Measurements from ENCODE around the gene SYNJ2.
A peak's percentile ranks its signal among the peaks of the same experiment; 100 is the strongest.
"Not testable (repeated sequence)": the region's sequence is repeated elsewhere in the genome, so short reads cannot be mapped to it uniquely, and the experiment has no call there.

The SYNJ2 gene, protein sequence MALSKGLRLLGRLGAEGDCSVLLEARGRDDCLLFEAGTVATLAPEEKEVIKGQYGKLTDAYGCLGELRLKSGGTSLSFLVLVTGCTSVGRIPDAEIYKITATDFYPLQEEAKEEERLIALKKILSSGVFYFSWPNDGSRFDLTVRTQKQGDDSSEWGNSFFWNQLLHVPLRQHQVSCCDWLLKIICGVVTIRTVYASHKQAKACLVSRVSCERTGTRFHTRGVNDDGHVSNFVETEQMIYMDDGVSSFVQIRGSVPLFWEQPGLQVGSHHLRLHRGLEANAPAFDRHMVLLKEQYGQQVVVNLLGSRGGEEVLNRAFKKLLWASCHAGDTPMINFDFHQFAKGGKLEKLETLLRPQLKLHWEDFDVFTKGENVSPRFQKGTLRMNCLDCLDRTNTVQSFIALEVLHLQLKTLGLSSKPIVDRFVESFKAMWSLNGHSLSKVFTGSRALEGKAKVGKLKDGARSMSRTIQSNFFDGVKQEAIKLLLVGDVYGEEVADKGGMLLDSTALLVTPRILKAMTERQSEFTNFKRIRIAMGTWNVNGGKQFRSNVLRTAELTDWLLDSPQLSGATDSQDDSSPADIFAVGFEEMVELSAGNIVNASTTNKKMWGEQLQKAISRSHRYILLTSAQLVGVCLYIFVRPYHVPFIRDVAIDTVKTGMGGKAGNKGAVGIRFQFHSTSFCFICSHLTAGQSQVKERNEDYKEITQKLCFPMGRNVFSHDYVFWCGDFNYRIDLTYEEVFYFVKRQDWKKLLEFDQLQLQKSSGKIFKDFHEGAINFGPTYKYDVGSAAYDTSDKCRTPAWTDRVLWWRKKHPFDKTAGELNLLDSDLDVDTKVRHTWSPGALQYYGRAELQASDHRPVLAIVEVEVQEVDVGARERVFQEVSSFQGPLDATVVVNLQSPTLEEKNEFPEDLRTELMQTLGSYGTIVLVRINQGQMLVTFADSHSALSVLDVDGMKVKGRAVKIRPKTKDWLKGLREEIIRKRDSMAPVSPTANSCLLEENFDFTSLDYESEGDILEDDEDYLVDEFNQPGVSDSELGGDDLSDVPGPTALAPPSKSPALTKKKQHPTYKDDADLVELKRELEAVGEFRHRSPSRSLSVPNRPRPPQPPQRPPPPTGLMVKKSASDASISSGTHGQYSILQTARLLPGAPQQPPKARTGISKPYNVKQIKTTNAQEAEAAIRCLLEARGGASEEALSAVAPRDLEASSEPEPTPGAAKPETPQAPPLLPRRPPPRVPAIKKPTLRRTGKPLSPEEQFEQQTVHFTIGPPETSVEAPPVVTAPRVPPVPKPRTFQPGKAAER (N-terminal part only)

DNA sequence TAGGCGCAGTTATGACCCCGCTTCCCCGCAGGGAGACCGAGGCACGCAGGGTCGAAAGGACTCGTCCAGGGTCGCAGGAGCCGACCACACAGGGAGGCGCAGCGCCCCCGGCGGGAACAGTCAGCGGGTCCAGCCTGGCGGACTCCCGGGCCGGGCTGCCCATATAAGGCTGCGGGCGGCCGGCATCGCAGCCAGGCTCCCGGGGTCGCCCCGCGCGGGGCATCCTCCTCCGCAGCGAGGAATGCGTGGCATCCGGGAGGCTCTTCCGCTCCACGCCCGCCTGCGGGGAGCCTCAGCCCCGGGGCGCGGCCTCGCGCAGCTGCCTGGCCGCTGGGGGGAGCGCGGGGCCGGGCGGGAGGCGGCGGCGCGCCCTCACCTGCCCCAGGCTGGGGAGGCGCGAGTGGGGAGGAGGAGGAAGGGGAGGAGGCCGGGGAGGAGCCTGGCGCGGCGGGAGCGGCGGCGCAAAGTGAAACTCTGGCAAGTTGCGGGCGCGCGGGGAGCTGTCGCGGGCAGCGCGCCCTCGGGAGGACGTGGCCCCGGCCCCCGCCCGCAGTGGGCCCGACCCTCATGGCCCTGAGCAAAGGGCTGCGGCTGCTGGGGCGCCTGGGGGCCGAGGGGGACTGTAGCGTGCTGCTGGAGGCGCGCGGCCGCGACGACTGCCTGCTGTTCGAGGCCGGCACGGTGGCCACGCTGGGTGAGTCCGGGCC is at the start of gene SYNJ2:
Gene SYNJ2 (plus strand): TSS at position 469 of the 707 bp plus-strand sequence. CDS start 99 bp downstream, at position 568.
- peak in 41 of 42 donors; percentile 65 to 91 (median 80) for DNase-seq
- intact Hi-C loops (cut with DNase I), result no loop called here

DNA sequence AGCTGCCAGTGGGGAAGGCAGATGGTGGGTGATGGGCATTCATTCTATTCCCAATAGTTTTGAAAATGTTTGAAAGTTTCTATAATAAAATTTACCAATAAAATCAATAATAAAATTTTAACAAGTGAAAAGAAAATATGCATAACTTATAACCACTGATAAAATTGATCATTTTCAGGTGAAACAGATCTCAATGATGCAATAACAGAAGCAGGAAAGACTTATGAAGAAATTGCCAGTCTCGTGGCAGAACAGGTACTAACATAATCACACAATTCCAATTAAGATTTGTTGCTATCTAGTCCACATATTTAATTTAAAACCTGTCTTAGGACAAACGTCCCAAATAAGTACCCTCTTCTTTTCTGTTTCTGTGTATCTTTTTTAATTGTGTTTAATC is 45.9 kb upstream of the SYNJ2 start:
- no peak for DNase-seq
- intact Hi-C loops (cut with DNase I), result no loop called here

DNA sequence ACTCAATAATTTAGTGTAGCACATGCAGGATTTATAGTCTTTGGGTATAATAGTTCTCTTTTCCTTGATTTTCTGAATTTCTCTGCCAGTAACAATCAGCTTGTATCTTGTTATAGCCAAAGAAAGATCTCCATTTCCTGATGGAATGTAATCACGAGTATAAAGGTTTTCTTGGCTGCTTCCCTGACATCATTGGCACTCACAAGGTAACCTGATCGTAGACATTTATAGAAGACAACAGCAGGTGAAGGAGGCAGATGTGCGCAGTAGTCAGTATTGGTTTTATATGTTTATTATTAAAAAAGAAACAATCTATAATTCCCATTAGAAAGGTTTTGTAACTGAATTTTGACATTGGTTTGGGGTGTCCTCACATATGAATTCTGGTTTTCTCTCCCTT is 44.3 kb upstream of the SYNJ2 start:
- intact Hi-C loops (cut with DNase I), result no loop called here
- DNase-seq, result no peak

DNA sequence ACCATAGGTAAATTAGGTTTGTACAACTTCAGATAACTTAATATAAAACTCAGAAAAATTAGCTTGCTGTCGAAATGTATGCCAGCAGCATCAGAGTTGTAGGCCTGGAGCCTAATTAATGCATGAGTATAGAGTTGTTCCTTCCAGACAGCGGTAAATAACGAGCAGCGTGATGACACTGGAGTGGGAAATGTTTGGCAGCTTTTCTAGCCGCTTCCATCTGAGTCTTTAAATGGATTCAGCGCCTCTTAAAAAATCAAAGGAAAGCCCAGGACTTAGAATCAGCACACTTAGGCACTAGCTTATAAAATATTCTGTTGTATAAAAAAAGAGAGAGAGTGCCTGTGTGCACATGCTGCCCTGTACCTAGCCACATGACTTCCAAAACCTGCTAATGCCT is 43.7 kb upstream of the SYNJ2 start:
- DNase-seq, result no peak
- intact Hi-C loops (cut with DNase I), result no loop called here

DNA sequence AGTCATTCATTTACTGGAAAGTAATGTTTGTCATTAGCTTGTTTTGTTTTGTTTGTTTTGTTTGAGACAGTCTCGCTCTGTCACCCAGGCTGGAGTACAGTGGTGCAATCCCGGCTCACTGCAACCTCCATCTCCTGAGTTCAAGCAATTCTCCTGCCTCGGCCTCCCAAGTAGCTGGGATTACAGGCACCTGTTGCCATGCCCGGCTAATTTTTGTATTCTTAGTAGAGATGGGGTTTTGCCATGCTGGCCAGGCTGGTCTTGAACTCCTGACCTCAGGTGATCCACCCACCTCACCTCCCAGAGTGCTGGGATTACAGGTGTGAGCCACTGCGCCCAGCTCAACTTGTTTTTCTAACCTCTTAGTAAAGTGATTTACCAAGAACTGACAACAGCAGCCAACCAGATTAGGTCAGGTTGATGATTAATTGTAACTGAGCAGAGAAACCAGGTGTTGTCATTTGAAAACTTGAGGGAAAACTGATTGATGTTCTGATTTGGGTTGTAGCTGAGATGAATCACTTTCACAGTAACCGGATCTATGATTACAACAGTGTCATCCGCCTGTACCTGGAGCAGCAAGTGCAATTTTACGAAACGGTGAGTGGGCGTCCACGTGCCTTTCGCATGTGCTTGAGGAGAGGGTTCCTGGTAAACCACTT is 41.2 kb upstream of the SYNJ2 start:
- intact Hi-C loops (cut with DNase I), result not testable (repeated sequence)
- peak in 11 of 42 donors; percentile 28 to 65 (median 44) for DNase-seq

DNA sequence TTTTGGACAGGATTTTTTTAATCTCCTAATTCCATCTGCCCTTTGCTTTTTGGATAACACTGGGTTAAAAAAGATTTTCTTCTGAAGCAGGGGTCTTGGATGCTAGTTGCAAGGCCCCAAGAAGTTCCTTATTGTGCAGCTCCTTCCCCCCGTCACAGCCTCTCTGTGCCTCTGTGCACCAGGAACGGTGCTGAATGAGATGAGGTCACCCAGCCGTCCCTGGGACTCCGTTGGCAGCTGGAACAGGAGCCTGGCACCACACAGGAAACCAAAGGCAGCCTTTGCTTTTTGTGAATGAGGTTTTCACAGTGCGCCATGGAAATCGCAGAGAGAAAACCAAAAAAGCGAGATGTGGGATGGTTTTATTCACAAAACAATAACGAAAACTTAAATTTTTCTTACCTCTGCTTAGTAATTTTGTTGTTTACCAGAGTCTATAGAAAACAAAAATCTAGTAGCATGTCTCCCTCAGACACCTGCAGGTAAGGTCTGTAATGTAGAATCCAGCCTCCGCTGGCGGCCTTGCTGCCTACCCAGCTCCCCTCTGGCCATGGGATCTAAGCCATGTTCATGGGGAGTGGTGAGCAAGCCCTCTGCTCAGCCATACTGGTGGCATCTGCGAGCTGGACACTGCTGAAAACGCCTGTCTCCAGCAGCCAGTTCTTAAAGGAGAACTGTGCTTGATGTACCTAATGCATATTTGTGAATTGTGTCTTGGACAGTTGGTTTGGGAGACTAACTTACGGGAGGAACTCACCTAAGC is 40.4 kb upstream of the SYNJ2 start:
- peak; percentile 56 to 94 (median 86) for DNase-seq
- intact Hi-C loops (cut with DNase I), result no loop called here

DNA sequence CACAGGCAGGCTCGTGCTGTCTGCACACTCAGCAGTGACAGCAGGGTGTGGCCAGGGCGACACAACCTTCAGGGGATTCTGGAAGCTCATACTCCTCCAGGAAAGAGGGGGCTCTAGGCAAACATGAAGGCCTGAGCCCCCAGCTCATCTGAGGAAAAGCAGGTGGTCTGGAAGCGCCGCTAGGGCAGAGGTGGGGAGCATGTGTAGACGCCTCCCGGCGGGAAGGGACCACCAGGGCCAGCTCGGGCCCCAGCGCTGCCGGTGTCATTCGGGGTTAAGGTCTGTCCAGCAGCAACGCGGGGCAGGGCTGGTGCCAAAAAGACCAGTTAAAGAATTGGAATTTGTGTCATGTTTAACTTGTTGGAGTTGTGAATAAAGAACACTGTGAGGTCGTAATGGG is 39.3 kb upstream of the SYNJ2 start:
- DNase-seq, result no peak
- intact Hi-C loops (cut with DNase I), result no loop called here

DNA sequence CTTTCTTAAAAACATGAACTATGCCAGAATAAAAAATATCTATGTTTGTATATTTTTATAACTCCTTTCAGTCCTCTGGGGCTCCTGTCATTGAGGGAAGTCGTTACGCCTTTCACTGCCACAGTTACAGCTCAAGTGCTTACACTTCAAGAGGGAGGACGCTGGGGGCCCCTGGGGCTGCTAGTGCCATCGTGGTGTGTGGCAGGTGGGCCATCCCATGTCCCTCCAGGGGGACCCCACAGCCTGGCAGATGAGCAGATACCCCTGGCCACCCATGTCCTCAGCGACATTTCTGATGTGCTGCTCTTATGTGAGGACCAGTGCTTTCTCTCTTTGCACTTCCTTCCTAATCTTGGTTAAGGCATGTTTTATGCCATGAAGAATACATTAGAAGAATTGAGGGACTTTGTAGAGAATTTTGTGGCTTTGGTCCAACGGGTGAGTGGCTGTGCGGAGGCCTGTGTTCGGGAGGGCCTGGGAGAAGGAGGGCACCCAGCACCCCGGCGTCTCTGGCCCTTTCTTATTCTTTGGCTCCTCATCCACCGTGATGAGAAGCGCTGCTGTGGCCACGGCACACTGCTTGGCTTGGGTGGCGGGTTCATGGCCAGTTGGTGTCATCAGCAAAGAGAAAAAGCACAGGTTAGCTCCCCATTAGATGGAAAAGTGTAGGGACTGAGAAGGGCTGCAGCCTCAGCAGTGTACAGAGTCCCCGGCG is 38.3 kb upstream of the SYNJ2 start:
- DNase-seq, result no peak
- intact Hi-C loops (cut with DNase I), result no loop called here

DNA sequence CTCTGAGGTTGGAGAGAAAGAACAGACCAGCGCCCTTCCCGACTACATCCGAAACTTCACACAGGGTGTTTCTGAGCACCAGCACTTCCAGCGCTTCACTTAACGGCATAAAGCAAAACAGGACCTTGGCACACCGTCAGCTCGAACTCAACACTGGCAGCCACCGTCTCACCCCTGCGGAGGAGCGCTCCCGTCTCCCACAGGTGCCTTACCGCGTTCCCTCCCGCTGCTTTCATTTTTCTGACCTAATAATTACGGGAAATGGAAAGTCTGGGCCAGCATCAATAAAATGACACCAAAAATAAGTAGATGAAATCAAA is 37.7 kb upstream of the SYNJ2 start:
- intact Hi-C loops (cut with DNase I), result no loop called here

DNA sequence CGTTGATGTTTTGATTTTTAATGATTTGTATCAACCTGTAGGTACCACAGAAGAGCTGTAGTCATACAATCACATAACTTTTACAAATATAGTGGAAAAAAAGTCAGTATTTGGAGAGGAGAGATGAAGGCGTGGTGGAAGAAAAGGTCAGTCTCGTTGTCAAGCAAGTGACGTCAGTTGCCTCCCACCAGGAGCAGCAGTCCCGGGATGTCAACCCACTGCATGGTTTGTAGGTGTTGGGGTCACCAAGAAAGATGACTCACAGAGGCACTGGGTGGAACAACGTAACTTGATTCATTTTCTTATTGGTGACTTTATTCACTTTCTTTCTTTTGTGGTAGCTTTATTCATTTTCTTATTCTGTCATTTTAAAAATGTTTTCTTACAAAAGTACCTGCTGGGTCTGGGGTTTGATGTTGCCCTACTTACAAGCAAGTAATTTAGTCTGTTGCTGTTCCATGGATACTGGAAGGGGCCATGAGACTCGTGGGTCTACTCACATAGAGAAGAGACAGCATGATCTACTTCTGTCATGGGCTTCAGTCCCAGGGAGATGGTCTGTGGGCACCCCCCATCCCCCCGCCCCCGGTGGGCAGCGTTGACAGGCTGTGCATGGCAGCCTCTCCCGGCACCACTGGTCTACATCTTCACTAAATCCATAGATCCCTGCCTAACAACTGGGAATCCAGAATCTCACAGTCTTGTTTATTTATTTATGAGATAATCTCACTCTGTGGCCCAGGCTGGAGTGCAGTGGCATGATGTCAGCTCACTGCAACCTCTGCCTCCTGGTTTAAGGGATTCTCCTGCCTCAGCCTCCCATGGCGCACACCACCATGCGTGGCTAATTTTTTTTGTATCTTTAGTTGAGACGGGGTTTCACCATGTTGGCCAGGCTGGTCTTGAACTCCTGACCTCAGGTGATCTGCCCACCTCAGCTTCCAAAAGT is 36.4 kb upstream of the SYNJ2 start:
- DNase-seq, result no peak
- intact Hi-C loops (cut with DNase I), result no loop called here

More for the DNA sequence above, 37.7 kb upstream of the SYNJ2 start:
- no peak for DNase-seq

DNA sequence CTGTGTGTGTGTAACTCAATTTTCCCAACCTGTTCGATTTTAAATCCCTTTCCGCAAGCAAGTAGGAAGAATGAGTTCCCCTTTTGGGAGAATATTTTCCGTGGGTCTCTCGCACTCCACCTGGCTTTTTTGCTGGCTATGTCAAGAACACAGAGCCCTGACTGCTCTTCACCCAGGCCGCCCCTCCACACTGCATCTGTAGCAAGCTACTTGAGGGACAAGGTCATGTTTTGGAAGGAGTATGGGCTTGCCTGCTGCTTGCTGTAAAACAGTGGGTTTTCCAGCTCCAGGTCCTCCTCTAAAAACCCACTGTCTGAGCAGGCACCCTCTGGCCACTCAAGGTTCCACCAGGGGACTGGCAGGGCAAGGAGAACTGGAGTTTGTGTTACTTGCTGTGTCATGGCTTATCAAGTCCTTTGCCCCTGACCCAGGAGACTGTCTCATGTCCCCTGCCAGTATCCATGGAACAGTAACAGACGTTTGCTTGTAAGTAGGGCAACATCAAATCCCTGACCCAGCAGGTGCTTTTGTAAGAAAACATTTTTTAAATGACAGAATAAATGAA is 35.5 kb upstream of the SYNJ2 start:
- DNase-seq, result no peak
- intact Hi-C loops (cut with DNase I), result no loop called here

DNA sequence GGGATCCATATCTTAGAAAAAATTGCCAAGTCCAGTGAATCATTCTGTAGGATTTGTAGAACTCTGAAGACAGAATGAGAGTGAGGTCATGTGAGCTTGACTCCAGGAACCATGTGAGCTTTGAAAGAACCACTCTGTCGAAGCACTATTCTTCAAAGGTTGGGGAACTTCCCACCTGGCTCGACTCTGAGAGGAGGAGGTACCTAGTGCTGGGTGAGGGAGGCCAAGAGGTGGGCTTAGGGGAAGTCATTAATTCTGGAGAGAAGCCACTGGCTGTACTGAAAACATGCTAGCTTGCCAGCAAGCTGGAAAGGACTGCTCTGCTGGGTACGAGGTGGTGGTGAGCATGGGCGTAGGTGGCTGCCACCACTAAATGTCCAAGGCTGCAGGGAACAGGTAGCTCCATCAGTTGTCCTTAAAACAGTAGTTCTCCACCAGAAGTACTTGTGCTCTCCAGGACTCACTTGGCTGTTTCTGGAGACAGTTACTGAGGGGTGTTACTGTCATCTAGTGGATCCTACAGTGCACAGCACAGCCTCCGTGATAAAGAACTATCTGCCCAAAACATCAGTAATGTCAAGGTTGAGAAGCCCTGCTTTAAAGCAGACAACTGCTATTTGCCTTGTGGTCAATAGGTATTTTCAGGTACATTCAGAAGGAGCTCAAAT is 34.7 kb upstream of the SYNJ2 start:
- DNase-seq, result peak in 19 of 42 donors; percentile 21 to 74 (median 53)
- intact Hi-C loops (cut with DNase I), result no loop called here

DNA sequence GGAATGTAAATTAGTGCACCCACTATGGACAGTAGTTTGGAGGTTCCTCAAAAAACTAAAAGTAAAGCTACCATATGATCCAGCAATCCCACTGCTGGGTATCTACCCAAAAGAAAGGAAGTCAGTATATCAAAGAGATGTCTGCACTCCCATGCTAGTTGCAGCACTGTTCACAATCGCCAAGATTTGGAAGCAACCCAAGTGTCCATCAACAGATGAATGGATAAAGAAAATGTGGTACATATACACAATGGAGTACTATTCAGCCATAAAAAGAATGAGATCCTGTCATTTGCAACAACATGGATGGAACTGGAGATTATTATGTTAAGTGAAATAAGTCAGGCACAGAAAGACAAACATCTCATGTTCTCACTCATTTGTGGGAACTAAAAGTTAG is 30.8 kb upstream of the SYNJ2 start:
- DNase-seq, result peak in 1 of 42 donors; percentile 31
- intact Hi-C loops (cut with DNase I), result not testable (repeated sequence)

DNA sequence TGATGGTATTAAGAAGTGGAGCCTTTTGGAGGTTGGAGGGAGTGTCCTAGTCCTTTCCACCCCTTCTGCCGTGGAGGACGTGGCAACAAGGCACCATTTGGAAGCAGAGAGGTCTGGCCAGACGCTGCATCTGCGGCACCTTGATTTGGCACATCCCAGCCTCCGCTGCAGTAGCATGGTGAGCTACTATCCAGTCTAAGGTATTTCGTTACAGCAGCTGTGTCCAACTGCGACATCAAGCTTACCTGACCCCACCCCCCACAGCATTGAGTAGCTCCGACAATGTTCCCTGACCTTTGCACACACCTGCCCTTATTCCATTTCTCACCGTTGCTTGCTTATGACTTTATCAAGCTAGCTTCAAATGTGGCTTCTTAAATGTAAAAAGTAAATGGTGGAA is 29.8 kb upstream of the SYNJ2 start:
- intact Hi-C loops (cut with DNase I), result no loop called here
- peak in 1 of 42 donors; percentile 13 for DNase-seq

DNA sequence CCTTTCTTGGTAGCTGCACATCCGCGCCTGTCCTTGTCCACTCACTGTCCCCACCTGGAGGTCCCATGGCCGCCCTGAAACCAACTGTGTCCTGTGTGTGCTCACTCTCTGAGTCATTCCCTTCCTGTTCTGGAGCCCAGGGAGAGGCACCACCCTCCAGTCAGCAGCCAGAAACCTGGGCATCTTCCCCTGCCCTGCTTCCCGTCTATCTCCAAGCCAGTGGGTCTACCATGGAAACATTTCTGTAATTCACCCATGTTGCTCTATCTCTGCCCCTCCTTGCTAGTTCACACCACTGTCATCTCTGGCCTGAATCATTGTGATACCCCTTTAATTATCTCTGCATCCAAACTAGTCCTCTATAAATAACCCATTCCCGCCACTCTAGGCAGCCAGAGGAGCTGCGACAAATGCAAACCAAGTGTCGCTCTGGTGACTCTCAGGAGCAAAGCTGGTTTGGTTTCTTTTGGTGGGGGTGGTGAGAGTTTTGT is 28.8 kb upstream of the SYNJ2 start:
- DNase-seq, result peak in 1 of 42 donors; percentile 24
- intact Hi-C loops (cut with DNase I), result no loop called here

All from head of caudate nucleus (tissue), 42 donors.